GM21723 (cell line): ENCODE measurements around the gene CAMTA1.
"Not testable (repeated sequence)": the region's sequence is repeated elsewhere in the genome, so short reads cannot be mapped to it uniquely, and the experiment has no call there.

Experiments used
- ATAC-seq: cut with Tn5 transposase; IDR thresholded peaks from one replicate; pipeline ENCODE4 v1.9.1; 2021; ENCODE audit warnings: mild to moderate bottlenecking, moderate library complexity; ENCODE audit not compliant: unreplicated experiment

Gene CAMTA1

DNA sequence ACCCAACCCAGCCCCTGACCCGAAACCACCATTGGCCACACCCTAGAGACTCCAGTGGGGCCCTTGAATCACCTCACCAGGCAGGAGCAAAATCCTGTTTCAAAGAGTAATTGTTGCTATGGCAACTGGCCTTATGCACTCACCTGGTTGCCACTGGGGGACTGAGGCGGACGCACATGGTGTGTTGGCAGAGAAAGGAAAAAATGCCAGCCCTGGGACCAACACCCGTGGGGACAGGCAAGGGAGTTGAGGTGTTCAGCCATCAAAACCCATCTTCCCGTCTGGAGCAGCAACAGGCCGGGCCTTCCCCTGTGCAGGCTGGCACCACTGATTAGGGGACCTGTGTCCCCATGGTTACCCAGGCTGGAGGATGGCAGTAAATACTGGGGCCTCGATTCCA is 590.1 kb downstream of the CAMTA1 start:
- ATAC-seq = no peak

DNA sequence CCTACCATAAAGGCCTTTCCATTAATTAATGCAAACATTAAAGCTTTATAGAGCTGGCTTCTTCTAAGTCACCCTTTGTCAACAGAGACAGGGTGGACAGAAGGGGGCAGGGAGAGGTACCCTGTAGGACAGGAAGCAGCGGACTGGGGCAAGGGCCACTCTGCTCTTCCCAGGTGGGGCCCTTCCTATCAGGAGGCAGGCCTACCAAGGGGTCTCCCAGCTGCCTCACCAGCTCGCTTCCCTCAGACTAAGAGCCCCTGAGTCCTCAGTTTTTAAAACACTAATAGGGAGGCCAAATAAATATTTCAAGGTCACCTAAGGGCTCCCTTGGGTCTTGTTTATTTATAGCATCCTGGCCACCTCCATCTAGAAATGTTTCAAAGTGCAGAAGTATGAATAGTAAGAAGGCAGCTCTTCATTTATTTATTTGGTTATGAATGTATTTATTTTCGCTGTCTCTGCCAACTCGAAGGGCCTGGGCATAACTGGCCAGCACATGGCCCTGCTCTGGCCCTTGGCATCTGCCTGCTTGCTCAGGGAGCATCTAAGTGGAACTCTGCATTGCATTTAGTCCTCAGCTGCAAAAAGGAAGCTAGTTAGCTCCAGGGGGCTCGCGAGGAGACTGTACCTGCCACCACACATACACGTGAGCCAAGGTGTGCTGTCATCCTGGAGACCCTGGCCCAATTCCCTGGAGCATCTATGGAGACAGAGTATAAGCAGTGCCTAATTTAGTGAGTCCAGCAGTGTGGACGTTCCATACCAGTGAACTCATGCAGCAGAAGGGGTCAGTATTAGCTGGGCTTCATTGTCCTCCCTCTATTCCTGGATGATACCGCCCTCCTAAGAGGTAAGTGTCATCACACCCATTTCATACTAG is 590.8 kb downstream of the CAMTA1 start:
- no peak for ATAC-seq

DNA sequence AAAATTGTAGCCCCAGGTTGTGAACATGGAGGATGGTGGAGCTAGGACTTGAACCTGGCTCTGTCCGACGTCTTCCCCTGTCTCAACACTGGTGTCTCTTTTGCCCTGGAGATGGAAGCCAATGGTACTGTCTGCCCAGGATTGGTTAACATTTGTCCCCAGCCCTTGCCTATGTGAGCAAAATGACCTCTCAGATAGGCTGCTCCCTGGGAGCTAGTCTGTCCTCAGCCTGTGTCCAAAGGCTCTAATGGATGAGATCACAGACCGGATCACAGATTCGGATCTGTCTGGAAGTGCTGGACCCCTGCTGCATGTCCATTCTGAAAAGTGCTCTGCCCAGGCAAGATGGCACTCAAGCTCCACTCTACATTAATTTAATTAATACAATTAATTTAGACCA is 591.4 kb downstream of the CAMTA1 start:
- no peak for ATAC-seq

DNA sequence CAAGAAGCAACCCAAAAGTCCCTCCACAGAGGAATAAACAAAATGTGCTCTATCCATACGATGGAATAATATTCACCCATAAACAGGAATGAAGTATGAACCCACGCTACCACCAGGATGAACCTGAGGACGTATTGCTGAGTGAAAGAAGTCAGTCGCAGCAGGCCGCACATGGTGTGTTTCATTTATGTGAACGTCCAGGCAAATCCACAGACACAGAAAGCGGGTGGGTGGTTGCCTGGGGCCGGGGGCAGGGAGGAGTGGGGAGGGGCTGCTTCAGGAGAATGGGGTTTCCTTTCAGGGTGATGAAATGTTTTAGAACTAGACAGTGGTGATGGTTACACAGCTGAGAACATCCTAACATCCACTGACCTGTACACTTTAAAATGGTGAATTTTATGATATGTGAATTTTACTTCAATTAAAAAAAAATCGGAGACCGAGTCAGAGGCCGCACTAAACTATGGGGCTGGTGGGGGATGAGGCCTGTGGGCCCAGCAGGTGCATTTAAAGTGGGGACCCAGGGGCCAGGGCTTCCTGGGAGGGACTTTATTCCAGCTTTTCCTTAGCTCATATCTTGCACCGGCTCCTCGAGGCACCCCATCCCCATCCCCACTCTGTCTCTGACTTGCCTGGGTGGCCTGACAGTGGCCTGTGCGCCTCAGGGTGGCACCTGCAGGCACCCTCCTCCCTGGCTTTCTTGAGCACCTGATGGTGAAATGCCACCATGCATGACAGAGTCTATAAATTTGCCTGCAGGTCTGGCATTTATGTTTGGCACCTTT is 593.3 kb downstream of the CAMTA1 start:
- no peak for ATAC-seq

DNA sequence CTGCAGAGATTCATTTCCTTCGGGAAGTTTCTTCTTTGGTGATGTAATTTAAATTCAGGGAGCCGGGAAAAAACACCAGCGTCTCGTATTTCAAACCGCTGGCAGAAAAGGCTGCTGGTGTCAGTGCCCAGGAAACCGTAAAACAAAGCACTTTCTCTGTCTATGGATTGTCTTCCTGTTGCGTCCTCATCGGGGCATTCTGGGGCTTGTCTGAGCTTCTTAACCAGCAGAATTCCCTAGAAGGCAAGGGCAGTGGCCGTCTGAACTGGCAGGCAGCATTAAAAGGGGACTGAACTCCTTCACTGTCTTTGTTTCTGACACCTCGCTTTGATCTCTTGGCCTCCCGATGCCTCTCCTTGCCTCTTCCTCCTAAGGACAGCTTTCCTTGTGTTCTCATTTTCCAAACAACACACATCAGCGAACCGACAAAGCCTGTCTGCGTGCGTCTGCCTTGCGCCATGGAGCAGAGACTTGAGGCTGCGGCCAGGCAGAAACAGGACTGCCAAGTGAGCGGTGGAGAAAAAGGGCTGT is 594.3 kb downstream of the CAMTA1 start:
- ATAC-seq = no peak

DNA sequence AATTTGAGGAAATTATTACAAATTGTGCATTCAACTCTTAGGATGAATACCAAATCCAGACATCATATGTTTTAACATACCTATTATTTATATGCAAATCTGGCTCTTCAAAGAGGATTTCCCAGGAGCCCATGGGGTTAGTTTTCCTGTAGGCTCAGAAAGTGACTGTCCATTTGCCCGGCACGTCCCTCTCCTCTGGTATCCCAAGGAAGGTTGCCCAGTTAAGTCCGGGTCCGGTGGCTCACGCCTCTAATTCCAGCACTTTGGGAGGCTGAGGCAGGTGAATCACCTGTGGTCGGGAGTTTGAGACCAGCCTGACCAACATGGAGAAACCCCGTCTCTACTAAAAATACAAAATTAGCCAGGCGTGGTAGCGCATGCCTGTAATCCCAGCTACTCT is 594.8 kb downstream of the CAMTA1 start:
- ATAC-seq = not testable (repeated sequence)

DNA sequence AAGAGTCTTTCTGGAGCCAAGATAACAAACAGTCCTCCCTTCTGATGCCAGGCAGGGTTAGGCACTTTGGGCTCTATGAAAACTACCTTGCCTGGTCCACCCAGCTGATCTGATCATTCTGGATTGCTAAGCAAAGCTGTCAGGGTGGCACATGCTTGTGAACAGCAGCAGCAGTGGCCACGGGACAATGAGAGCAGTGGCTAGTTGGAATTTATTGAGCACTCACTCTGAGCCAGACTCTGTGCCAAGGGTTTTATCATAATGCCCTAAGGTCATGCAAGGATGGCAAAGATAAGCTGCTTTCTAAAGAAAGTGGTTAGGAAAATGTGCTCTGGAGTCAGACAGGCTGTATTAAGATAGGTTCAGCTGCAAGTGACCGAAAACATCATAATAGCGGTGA is 595.5 kb downstream of the CAMTA1 start:
- ATAC-seq = no peak

DNA sequence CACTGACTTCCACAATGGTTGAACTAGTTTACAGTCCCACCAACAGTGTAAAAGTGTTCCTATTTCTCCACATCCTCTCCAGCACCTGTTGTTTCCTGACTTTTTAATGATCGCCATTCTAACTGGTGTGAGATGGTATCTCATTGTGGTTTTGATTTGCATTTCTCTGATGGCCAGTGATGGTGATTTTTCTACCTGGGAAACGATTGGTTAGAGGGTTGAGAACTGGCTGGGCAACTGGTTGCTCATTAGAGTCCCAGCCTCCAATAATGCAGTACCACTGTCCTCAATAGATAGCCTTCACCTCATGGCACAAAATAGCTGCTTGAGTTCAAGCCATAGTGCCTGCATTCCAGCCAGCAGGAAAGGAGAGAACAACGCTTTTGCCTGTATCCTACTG is 596.5 kb downstream of the CAMTA1 start:
- not testable (repeated sequence) for ATAC-seq

DNA sequence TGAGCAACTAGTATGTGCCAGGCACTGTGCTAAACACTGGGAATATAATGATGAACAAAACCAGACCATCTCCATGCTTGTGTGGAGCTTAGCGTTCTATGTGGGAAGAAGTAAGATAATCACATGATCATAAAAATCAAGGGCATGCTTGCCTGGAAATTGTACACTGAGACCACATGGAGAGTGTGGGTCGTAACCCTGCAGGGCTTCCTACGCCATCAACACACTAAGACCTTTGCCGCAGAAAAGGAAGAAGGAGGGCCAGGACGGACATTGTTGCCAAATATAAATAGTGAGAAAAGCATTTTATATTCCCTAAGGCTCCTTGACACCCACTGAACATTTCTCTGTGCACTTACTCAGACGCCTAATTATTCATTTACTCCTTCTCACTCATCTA is 597.7 kb downstream of the CAMTA1 start:
- no peak for ATAC-seq

DNA sequence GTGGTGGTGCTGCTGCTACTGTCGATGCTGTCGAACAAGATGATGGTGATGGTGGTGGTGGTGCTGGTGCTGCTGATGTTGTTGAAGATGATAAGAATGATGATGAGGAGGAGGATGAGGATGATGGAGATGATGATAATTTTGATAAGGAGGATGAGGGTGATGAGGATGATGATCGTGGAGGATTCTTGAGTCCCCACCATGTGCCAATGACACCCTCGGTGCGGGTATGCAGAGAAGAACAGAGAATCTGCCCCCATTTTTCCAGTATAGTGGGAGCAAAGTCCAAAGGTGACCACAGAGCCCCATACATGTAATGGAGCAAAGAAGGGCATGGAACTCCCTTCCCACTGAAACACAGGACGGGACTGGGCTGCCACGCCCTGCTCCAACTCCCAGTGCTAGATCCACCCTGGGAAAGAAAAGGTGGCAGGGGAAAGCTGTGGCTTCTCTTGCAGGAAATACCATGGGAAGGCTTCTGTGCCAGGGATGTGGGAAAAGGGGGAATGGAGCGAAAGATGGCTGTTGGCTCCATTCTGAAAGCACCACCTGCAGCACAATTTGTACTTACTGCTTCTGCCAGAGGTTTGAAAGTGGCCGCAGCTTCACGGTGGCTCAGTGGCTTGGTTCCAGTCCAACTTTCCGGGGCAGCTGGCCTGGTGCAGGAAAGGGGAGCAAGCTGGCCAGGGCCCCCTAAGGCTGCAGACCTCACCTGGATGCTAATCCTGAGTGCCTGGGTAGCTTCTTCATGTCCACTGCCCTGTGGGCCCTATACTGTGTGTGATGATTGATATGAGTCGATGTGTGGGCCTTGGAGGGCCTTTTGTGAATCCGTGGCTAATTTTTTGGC is 598.6 kb downstream of the CAMTA1 start:
- no peak for ATAC-seq

DNA sequence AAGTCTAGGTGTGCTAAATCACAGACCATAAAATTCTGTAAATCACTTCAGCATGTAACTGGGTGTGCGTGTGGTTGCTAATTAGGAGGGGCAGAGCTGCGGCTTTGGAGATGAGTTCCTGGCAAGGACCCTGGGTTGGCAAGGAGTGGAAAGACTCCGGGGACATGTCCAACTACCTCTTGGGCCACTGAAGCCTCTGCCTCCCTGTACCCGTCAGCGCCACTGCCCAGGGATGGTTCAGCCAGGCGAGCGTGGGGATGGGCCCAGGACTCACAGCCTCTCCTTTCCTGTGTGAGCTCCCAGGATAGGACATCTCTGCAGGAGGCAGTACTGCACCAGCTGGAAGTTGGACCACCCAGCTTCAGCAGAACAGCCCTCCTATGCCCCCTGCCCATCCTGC is 599.4 kb downstream of the CAMTA1 start:
- ATAC-seq = no peak

DNA sequence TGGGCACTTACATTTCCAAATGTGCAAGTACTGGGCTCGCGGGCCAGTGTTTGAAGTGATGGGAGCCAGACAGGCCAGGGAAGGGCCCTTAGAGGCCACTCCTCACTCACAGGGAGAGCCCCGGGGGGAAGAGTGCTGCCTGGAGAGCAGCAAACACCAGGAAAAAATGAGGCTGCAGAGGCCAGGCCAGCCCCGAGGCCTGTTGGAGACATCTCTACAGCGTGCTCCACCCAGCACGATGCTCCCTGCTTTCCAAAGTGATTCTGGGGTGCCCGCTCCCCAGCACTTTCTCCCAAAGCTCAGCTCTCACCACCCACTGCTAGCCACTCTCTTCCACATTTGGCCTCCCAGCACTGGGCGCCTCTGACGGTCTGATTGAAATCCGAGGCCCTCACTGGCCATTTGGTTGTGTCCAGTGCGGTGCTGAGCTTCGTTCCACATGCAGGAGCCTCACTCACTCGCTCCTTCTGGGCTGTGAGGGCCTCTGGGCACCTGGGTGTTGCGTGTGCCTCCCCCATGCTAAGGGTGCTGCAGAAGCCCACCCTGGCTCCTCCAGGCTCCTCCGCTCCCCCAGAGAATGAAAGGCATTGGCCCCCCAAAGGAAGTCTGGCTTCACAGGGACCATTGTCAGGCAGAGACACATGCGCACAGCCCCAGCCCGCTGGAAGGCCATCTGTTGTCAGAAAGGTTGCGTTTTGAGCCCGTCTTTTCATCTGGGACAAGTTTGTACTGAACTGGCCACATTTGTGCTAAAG is 600.4 kb downstream of the CAMTA1 start:
- ATAC-seq = no peak

DNA sequence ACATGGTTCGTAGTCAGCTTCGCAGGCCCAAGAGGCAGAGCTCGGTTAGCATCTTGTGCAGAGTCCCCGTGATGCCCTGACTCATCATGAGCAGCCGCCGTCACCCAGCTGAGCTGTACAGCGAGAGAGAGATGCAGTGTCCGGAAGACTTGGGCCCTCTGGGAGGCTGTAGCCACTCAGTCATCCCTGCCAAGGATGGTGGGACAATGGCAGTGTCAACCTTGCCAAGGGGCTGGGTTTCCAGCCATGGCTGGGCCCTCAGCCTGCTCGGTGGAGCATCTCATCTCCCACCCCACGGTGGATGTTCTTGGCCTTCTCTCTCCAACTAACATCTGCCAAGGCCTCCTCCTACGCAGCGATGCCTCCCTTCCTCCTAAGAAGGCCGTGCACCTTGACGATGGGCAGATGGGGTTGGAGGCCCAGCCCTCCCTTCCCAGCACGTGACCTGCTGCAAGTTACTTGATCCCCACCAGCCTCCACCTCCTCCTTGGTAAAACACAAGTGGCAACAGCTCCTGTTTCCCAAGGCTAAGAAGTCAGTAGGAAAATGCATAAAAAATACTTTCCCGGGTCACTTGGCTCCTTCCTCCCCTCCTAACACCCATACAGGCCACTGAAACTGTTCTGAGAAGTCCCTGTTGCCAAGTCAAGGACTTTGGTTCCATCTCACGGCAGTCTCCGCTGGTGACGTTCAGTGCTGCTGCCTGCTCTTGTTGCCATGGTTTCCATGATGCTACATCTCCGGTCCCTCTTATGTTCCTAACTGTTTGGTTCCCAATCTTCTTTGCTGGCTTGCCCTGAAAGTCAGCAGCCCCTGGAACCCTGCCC is 601.2 kb downstream of the CAMTA1 start:
- ATAC-seq = no peak

DNA sequence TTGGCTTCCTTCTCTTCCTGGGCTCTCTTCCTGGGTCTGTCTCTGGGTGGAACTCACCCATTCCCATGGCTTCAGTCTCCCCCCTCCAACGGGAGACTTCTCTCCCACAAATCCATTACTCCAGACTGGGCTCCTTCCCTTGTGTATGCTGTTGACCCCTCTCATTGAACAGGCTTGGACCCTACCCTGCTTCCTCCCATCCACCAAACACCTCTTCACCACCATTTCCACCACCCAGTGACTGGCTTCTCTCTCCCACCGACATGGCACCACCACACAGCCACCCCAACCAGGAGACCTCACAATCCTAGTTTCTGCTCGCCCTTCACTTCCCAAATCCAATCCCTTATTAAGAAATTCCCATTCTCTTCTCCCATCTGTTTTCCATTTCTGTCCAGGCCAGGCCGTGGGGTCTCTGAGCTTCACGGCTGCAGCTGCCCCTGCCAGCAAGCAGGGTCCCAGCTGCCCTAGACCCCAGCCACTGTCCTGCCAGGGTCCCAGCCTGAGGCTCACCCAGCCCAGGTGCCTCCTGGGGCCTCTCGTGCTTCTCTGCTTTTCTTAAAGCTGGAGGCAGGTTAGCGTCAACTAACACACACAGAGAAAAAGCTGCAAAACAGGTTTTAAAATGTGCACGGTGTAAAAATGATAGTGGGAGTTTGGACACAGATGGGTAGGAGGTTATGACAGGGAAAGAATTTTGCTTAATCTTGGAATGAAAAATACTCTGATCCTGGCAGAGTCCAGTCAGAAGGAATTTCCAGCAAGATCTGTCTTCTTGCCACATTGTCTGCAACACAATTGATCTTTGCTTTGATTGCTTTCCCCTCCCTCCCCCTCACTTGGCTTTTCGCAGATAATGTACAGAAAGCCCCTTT is 602.0 kb downstream of the CAMTA1 start:
- ATAC-seq = no peak

DNA sequence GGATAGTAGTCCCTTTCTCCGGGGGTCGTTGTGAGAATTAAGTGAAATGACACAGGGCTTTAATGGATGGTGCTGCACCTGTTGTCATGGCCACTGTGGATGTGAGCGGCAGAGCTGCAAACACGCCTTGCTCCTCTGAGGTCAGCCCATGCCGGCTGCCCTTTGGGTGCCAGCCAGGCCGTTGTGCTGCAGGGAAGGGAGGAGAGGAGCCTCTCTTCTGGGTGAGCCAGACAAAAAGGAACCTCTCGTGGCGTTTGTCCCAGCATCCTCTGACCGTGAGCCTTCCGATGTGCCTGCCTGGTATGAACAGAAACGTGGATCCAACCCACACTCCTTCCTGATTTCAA is 602.9 kb downstream of the CAMTA1 start:
- ATAC-seq = no peak

DNA sequence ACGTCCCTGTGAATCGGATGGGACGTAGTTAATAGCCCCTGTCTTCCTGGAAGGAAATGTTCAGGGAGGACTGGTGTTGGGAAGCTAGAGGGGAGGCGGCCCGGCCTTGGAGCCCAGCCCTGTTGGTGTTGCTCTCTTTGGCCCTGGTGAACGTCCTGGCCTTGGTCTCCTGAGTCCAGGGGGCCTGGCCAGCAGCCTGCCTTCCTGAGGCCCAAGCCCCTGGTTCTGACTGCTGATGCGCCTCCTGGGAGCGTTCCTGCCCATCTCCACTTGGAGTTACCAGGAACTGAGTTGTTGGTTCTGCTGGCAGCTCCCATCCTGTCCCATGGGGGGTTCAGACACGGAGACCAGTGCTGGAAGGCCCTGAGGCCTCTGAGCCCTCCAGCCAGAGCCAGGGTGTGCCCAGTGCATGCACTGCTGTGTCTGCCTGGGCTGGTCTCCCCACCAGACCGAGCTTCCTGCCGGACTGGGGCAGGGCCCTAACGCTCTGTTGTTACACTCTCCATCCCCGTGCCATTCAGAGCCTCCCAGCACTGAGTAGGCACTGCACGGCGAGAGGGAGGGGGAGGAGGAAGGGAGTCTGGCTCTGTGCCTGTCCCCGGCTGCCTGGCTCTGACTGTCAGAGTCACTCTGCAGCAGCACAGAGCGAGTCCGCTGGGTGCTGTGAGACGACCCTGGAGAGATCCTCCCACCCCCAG is 603.4 kb downstream of the CAMTA1 start:
- ATAC-seq = no peak

DNA sequence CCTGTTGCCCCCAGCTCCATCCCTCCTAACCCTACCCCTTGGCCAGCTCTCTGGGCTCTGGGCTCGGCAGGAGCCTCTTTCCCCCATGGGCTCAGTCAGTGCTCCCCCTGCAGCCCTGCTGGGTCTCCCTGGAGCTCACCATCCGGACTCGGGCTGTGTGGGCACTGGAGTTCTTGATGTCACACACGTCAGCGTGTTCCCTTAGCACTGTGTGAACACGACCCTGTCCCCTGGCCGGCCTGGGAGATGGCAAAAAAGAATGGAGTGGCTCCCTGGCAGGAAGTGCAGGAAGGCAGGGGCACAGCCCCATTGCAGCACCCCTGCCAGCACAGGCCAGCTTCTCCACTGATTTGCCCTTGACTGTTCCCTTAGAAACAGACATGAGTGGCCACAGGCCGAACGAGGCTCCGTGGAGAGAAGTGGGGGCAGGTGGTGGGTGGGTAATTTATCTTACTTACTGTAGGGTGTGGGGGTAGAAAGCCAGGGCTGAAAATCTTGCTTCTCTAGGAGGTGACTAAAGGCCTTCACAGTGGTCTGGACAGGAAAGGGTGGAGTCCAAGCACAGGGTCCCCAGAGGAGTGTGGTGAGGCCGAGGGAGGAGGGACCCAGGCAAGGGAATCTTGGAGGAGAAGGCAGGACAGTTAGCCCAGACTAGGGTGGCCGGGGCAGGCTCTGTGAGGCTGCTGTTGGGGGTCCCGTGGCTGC is 604.1 kb downstream of the CAMTA1 start:
- no peak for ATAC-seq
